ENCODE data around the gene SNTG2.
"Not testable (repeated sequence)": the region's sequence is repeated elsewhere in the genome, so short reads cannot be mapped to it uniquely, and the experiment has no call there.

GRCh38 chr2:1390118-1390517 is 439.5 kb downstream of the SNTG2 start:
- not testable (repeated sequence) for TF ChIP-seq CTCF, POLR2A (IDR thresholded peaks at IDR 0.05)
